ENCODE data around the gene ENTPD8.

The ENTPD8 gene, protein sequence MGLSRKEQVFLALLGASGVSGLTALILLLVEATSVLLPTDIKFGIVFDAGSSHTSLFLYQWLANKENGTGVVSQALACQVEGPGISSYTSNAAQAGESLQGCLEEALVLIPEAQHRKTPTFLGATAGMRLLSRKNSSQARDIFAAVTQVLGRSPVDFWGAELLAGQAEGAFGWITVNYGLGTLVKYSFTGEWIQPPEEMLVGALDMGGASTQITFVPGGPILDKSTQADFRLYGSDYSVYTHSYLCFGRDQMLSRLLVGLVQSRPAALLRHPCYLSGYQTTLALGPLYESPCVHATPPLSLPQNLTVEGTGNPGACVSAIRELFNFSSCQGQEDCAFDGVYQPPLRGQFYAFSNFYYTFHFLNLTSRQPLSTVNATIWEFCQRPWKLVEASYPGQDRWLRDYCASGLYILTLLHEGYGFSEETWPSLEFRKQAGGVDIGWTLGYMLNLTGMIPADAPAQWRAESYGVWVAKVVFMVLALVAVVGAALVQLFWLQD

DNA sequence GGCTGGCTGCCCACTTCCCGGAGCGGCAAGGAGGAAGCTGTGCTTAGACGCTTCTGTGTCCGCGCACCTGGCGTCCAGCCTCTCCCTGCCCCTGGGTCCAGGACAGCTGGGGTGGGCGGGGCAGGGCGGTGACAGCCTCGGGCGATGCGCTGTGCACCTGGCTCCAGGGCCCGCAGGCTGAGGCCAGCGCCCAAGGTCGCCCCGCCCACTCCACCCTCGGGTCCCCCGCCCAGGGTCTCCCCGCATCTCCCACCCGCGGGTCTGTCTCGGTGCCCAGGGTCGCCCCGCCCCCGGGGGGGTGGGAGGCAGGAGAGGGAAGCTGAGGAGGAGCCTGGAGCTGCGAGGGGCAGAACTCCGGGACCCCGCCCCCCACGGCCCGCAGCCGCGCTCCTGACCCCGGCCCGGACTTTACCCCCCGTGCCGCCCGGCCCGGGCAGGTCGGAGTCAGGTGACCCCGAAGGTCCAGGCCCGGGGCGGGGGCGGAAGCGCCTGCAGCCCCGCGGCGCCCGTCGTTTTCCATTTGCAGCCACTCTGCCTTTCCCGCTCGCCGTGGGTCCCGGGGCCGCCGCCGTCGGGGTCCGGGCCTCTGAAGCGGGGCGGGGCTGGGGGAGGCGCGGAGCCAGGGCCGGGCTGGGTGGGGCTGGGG lies at the start of gene ENTPD8:
TSS of gene ENTPD8 (minus strand) at position 69 of the 646 bp plus-strand sequence. CDS start 3,072 bp downstream, outside the sequence.
- DNase-seq (ENCODE audit: low read depth in 2 of 2), result no peak

DNA sequence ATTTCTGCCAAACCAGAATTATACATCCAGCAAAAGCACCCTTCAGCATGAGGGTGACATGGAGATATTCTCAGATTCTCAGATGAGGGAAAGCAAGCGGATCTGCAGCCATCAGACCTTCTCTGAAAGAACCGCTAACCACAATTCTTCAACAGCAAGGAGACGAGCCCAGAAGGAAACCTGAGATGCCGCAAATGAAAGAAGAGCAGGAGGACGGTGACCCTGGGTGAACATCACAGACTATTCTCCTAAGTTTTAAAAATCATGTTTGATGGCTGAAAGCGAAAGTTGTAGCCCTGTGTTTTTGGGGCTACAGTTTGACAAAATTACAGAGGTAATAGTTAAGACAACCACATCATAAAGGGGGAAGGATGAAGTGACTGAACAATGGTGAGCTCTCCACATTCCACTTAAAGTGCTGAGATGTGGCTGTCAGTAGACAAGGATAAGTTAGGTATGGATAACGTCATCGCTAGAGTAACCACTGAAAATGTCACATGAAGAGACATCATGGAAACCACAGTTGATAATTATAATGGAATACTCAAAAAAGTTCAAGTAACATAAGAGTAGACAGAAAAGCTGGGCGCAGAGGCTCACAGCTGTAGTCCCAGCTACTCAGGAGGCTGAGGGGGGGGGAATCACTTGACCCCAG lies 49.5 kb upstream of the ENTPD8 start:
- DNase-seq (ENCODE audit: low read depth in 2 of 2), result no peak

DNA sequence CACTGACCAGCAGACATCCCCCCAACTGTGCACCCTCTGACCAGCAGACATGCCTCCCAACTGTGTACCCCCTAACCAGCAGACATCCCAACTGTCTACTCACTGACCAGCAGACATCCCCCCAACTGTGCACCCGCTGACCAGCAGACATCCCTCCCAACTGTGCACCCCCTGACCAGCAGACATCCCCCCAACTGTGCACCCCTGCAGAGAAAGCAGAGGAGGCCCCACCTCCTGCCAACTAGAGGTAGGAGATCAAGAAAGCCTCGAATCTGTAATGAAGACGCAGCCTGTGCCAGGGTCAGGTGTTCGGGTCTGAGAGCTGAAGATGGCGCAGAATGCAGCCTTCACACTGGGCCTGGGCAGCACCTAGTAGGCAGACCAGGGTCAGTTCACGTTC lies 47.7 kb upstream of the ENTPD8 start:
- no peak for DNase-seq (ENCODE audit: low read depth in 2 of 2)

DNA sequence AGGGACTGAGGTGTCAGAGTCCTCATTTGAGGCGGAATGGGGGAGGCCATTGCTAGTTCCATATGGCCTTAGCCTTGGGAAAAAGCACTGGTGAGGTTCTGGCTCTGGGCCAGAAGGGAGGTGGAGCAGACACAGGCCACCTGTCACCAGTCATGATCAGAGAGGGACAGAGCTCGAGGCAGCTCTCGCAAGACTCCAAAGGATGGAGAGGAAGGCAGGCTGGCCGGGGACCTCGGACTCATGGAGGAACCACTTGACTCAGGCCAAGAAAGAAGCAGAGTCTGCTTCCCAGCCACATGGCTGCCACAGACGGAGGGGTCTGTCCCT lies 47.1 kb upstream of the ENTPD8 start:
- DNase-seq (ENCODE audit: low read depth in 2 of 2), result no peak

DNA sequence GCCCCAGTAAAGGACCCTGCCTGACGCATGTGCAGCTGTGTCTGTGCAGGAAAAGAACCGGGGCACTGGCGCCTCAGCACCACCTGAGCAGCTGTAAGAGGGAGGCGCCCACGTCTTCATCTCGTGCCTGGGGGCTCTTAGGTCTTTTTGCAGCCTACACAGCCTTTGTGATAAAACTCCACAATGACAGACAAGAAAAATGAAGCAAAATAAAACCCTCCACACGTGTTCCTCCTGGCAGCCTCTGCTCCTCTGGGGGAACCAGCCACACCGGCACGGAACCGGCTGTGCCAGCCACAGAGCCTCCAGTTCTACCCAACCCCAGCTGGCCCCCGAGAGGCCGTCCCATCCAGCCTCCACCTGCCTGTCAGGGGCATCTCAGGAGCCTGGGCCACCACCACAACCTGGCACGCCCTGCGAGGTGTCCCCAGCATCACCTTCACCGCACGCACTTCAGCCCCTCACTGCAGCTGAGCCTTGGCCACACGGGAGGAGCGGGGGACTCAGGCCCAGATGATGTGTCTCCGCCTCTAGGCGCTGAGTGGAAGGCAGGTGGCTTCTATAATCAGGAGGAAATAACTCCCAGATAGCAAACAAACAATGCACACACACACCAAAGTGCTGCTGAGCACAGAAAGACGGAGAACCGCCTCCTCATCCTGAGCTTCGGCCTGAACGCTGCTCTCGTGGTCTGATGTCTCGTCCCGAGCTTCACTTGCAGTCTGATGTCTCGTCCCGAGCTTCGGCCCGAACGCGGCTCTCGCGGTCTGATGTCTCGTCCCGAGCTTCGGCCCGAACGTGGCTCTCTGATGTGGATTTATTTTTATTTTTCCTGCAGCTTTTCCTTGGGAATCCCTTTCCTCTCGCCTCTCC lies 46.5 kb upstream of the ENTPD8 start:
- no peak for DNase-seq (ENCODE audit: low read depth in 2 of 2)

DNA sequence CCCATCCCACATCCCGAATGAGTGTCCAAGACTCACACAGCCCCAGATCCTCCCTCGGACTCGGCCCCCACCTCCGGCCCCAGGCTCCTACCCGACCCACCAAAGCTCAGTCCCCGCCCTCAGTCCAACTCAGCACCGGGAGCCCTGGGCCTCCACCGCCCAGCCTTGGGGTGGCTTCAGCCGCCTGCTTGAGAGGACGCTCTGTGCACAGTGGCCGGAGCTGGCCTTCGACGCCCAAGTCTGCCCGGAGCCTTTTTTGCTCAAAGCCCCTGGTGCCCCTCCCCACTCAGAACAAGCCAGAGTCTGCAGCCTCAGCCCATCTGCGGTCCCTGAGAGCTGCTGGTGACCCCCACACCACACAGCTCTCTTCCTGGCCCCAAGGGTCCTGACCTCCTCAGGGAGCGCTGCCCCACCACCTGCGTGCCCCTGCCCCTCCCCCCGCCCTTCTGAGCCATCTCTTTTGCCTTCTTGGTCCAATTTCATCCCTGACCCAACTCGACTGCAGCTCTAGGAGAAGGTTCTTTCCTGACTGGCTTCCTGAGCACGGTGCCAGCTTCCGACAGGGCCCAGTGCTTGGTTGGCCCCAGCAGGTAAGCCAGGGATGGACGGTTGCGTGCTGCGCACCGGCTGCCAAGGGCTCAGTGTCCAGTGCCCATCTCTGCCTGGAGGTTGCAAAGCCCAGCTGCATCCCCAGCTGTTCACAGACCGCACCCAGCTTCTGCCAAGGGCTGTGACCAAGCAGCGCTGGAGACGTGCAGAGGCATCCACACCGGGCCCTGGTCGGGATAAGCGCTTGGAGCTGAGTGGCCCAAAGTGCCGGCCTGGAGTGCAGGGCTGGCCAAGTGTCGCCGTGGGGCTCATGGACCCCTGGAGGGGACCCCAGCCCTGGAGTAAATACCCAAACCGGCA lies 45.6 kb upstream of the ENTPD8 start:
- DNase-seq (ENCODE audit: low read depth in 2 of 2), result no peak

DNA sequence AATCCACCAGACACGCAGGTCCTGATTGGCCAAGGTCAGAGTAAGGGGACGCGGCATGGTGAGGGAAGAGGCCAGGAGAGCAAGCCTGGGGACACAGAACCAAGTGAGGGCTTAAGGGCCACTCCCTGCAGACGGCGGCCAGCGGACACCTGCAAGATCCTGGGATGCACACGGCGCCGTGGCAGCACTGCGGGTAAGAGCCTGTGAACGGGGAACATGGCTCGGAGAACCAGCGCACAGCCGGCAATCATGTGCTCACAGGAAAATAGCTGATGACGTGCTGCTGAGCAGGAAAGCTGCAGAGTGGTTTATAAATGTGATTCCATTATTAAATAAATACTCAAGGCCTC lies 45.0 kb upstream of the ENTPD8 start:
- DNase-seq (ENCODE audit: low read depth in 2 of 2), result no peak

DNA sequence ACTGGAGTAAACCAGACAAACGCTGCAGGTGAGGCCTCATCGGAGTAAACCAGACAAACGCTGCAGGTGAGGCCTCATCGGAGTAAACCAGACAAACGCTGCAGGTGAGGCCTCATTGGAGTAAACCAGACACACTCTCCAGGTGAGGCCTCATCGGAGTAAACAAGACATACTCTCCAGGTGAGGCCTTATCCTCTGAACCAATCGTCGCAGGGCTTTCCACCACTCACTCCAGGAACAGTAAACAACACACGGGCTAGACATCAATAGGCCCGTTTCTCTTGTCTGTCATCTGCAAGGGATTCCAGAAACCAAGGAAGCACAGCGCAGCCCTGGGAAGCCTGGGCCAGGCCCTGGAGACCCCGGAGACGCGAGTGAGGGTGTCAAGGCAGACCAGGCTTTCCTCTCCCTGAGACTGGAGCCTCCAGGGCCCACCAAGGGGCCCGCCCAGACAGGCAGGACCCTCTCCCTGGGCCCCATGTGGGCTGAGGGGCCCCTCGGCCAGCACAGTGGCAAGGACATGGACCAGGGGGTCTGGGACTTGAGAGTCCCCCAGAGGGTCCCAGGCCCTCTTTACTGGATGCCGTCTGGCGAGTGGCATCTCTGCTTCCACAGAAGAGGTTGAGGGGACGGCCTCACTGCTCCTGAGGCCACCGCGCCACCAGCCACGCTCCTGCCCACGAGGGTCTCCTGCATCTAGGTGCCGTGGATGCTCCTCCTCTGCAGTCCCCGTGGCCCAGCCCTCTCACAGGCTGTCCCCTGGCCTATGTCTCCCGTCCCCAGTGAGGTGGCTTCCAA lies 44.4 kb upstream of the ENTPD8 start:
- DNase-seq (ENCODE audit: low read depth in 2 of 2), result no peak

DNA sequence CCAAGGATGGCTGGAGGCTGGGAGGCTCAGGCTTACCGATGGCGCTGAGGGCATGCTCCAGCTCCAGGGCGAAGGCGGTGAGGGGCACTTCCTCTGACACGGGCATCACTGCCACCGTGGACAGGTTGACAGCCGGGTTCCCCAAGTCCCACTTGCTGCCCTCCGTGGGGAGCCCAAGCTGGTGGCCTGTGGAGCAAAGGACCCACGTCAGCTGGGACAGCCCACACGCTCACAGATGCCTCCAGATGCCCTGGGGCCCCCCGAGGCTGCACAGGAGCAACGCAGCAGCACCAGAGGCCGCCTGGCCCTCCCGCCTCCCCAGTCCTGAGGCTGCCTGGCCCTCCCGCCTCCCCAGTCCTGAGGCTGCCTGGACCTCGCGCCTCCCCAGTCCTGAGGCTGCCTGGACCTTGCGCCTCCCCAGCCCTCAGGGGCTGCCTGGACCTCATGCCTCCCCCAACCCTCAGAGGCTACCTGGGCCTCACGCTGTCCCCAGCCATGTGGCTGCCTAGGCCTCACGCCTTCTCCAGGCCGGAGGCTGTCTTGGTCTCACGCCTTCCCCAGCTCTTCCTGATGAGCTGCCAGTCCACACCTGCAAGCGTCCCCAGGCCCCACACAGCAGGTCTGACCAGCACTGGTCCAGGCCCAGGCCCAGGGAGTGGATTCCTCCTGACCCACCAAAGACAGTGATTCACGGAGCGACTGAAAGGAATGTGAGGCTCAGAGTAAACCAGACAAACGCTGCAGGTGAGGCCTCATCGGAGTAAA lies 43.6 kb upstream of the ENTPD8 start:
- no peak for DNase-seq (ENCODE audit: low read depth in 2 of 2)

DNA sequence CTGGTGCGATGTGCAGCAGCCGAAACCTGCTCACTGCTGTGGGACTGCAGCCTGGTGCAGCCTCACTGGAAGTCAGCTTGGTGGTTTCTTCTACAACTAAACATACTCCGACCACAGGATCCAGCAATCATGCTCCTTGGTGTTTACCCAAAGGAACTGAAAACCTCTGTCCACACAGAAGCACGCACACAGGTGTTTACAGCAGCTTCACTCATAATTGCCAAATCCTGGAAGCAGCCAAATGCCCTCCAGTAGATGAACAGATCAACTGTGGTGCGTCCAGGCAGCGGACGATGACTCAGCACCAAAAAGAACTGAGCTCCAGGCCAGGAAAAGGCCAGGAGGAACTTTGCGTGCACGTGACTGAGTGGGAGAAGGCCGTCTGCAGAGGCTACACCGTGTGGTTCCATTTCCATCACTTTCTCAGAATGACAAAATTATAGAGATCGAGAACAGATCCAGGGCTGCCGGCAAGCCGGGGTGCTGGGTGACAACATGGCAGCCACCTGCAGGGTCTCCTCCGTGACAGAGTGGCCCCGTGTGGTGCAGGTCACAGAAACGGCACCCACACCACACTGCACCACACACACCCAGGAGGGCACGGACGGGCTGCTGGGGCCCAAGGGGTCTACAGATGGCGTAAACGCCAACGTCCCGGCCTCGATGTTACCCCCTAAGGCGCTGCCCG lies 41.1 kb upstream of the ENTPD8 start:
- no peak for DNase-seq (ENCODE audit: low read depth in 2 of 2)

DNA sequence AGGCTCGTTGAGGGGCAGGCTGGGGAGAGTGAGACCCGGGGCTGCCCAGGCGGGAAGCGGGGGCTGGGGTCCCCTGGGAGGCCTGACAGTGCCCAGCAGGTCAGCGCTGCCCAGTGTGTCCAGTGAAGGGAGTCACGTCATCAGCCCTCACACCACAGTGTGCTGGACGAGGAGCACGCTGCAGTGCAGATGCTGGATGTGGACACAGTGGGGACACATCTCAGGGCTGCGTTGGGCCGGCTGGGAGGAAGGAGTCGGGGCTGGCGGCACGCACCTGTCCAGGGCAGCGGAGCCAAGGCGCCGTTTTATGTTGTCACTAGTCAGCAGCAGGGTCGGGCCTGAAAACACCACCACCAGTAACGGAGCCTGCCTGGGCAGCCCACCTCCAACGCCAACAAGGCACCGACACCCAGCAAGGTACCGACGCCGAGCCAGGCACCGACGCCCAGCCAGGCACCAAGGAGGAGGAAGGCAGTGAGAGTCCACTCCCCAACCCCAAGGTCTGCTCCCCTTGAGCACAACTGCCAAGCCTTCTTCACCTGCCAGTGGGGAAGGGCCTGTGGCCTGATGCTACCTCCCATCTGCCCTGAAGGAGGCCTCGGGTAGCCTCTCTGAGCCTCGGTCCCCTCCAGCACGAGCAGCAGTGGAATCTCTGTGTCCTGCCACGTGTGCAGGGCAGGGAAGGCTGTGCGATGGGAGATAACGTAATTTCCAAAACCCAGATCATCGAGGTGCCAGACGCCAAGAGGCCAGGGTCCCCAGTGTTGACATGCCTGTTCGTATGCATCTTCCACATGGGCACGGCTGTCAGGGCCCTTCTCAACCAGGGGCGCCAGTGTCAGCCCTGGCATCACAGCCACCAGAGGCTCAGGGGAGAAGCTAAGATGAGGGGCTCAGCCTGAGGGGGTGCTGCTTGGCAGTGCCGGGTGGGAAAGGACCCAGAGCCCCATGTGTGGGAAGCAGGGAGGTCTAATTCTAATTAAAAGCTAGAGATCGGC lies 39.8 kb upstream of the ENTPD8 start:
- no peak for DNase-seq (ENCODE audit: low read depth in 2 of 2)

DNA sequence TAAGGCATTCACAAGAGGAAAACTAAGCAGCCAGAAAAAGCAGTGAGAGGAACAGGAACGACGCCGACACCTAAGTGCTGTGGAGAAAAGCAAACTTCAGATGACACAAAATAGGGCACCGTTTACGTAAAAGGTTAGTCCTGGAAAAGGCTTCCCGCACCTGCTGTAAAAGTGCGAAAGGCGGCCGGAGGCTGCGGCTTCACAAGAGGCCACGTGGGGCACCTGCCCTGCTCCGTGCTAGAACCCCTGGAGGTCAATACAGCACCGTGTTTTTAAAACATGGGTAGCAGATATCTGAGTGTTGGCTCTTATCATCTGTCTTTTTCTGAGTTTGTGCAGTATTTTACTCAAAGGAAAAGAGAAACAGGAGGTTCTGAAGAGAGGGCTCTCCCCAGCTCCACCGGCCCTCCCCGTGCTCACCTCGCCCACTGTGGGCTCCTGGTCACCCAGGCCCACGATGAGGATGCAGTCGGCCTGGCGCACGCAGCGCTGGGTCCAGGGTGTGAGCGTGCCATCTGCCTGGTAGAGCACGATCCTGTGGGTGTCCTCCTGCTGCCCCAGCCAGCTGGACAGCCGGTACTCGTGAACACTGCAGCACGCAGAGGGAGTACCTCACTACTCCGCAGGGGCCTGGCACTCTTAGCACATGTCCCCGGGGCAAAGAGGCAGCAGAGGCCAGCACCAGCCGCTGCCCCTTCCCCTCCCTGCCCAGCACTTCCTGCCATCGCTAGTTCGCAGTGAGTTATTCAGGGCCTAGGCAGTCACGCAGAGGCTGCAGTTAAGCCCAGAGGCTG lies 38.9 kb upstream of the ENTPD8 start:
- no peak for DNase-seq (ENCODE audit: low read depth in 2 of 2)

DNA sequence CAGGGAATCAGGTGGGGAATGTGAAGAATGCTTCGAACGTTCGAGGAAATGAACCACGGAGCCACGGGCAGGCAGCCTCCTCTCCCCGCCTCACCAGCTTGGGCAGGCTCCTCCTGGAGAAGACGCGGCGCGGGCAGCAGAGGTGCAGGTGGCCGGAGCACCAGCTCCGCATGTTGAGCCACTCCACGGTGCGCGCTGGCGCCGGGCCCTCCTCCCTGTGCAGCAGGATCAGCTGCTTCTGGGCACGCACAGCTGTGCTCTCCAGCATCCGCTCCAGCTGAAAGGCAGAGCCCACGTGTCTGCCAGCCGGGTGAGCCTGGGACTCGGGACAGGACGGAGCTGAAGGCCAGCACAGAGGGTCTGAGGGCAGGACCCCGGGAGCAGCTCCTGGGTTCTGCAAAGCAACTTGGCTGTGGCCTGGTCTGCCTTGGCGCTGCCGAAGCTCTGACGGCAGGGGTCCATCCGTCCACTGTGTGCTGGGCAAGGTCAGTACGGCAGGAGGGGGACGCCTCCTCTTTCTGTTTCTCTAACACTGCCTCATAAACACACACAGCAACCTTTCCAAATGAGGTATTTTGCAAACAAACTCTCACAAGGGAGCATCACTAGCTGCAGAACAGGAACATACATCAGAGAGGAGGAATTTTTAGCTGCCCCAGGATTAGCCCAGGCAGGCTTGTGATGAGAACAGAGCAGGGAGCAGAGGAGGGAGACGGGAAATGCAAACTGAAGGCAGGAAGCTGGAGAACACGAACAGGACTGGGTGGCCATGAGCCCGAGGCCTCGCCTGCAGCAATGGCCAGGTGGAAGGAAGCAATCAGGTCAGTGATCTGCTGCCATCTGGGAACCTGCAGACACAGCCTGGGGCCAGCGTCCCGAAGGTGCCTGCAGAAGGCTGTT lies 38.1 kb upstream of the ENTPD8 start:
- no peak for DNase-seq (ENCODE audit: low read depth in 2 of 2)

DNA sequence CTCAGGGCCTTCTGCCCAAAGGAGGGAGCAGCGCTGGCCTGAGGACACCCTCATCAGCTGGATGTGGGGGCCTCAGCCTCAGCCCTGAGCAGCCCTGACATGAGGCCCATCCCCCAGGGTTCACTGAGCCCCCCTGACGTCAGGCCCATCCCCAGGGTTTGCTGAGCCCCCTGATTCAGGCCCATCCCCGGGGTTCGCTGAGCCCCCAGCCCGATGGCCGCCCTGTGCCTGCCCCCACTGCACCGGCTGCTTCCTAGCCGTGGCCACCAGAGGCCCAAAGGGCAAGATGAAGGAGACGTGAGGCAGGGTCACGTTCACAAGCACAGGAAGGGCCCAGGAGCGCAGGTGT lies 37.4 kb upstream of the ENTPD8 start:
- DNase-seq (ENCODE audit: low read depth in 2 of 2), result no peak

DNA sequence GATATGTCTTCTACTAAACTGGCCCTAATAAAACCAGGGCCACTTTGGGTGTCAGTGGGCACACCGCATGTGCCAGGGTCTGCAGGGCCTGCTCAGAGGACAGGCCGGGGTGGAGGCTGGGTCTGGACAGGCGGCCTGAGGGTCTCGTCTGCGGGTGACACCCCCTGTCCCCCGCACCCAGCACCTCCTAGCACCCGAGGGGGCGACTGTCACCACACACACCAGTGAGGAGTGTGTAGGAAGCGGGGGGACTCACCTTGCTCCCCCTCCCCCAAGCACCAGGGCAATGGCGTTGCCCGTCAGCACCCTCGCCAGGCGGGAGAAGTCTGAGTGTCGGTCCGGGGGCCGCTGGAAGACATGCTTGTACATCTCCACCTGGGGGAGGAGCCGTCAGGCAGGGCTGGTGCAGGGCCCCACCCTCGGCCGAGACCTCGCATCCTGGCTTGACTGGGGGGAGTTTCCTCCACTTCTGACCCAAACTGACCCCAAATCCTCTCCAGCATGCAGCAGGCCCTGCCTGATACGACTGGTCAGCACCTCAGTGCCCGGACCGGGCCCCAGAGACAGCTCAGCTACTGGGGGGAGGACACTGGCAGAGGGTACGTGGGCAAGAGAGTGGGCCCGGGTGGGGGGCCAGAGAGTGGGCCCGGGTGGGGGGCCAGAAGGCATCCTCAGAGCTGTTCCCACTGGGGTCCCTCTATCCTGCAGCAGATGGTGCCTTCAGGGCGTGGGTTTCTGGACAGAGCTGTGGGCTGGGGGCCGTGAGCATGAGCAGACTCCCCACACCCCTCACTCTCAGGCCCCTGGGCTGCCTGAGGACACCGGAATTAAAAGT lies 36.8 kb upstream of the ENTPD8 start:
- DNase-seq (ENCODE audit: low read depth in 2 of 2), result no peak

Data from stimulated activated CD8-positive, alpha-beta memory T cell treated with anti-CD3 and anti-CD28 coated beads, Interleukin-2, amount 100 ng/mL, for 1 hour (primary cell).